Activated naive CD4-positive, alpha-beta T cell treated with anti-CD3 and anti-CD28 coated beads, Interleukin-2, amount 10 ng/mL, durations not matched to agents 7 days and 5 days (primary cell): ENCODE results near the gene PIR.
A peak's percentile ranks its signal among the peaks of the same experiment; 100 is the strongest.

Experiments
- CTCF ChIA-PET: fragments of 350-600 bp; sonication (Branson Sonifier 250); formaldehyde crosslinking; loops from one replicate; lab custom pipeline; 2021; ENCODE audit warnings: antibody characterized with exemption; lab: Charles Lee
- DNase-seq: peaks from one replicate; pipeline ENCODE4 v3.0.0-alpha.2; 2020
- H3K27ac Mint-ChIP-seq: one replicate; pipeline ENCODE4 v1.8.0; 2021; ENCODE audit warnings: mild to moderate bottlenecking, moderate library complexity, mixed read lengths
- H3K27me3 Mint-ChIP-seq: one replicate; pipeline ENCODE4 v1.8.0; 2021; ENCODE audit warnings: mild to moderate bottlenecking, mixed read lengths
- H3K36me3 Mint-ChIP-seq: one replicate; pipeline ENCODE4 v1.8.0; 2021; ENCODE audit warnings: mixed read lengths
- H3K4me1 Mint-ChIP-seq: one replicate; pipeline ENCODE4 v1.8.0; 2021; ENCODE audit warnings: mixed read lengths
- H3K4me3 Mint-ChIP-seq: one replicate; pipeline ENCODE4 v1.8.0; 2021; ENCODE audit warnings: mild to moderate bottlenecking, moderate library complexity, mixed read lengths
- H3K9me3 Mint-ChIP-seq: one replicate; pipeline ENCODE4 v1.8.0; 2021; ENCODE audit warnings: mixed read lengths

PIR gene

GRCh38 chrX:15384304-15384703 is 108.8 kb downstream of the PIR start, which contains the start of gene VEGFD:
Gene VEGFD (minus strand): TSS chrX:15384413. CDS start chrX:15383946, 467 bp downstream.
- no peak for DNase-seq
- Mint-ChIP-seq H3K36me3 (no peaks in the 10 kb centered on the region), H3K27ac (no peak within 1 kb of the TSS), H3K4me3 (no peak within 1 kb of the TSS), H3K9me3 (no peaks in the 10 kb centered on the region), H3K4me1 (no peaks in the 10 kb centered on the region), H3K27me3 (no peaks in the 10 kb centered on the region)
- CTCF ChIA-PET = no interaction called here

GRCh38 chrX:15382813-15383212 is 110.3 kb downstream of the PIR start:
- no peak overlapping the region for H3K27ac Mint-ChIP-seq
- no peaks in the 10 kb centered on the region for H3K9me3 Mint-ChIP-seq
- no peak for DNase-seq
- no peaks in the 10 kb centered on the region for H3K4me1 Mint-ChIP-seq
- H3K27me3 Mint-ChIP-seq = no peaks in the 10 kb centered on the region
- no peak overlapping the region for H3K4me3 Mint-ChIP-seq
- H3K36me3 Mint-ChIP-seq = no peaks in the 10 kb centered on the region
- CTCF ChIA-PET = no interaction called here

- no peak for DNase-seq
- Mint-ChIP-seq H3K36me3 (no peaks in the 10 kb centered on the region), H3K9me3 (no peaks in the 10 kb centered on the region), H3K4me3 (no peak overlapping the region), H3K27me3 (peaks cover 4% of the 10 kb centered on the region), H3K27ac (no peak overlapping the region), H3K4me1 (no peaks in the 10 kb centered on the region)
- CTCF ChIA-PET = no interaction called here
Observed at GRCh38 chrX:15376956-15377355, 116.2 kb downstream of the PIR start.

GRCh38 chrX:15373976-15374375 is 119.2 kb downstream of the PIR start:
- Mint-ChIP-seq H3K36me3 (no peaks in the 10 kb centered on the region), H3K27ac (no peak overlapping the region), H3K9me3 (no peaks in the 10 kb centered on the region), H3K27me3 (peaks cover 8% of the 10 kb centered on the region), H3K4me3 (no peak overlapping the region), H3K4me1 (no peaks in the 10 kb centered on the region)
- no peak for DNase-seq
- CTCF ChIA-PET = no interaction called here

- peaks cover 17% of the 10 kb centered on the region for H3K27me3 Mint-ChIP-seq
Observed at GRCh38 chrX:15366506-15367352, 126.4 kb downstream of the PIR start.

GRCh38 chrX:15359701-15360100 is 133.4 kb downstream of the PIR start:
- CTCF ChIA-PET = no interaction called here
- DNase-seq = no peak
- Mint-ChIP-seq H3K36me3 (no peaks in the 10 kb centered on the region), H3K9me3 (no peaks in the 10 kb centered on the region), H3K27me3 (no peaks in the 10 kb centered on the region), H3K4me1 (no peaks in the 10 kb centered on the region), H3K27ac (peak overlapping the region; percentile 33), H3K4me3 (no peak overlapping the region)

More at GRCh38 chrX:15366506-15367352, 126.4 kb downstream of the PIR start:
- no peak overlapping the region for H3K27ac Mint-ChIP-seq
- H3K4me3 Mint-ChIP-seq = no peak overlapping the region
- H3K9me3 Mint-ChIP-seq = no peaks in the 10 kb centered on the region
- CTCF ChIA-PET = no interaction called here
- no peak for DNase-seq
- no peaks in the 10 kb centered on the region for H3K36me3 Mint-ChIP-seq
- no peaks in the 10 kb centered on the region for H3K4me1 Mint-ChIP-seq

- no peaks in the 10 kb centered on the region for H3K36me3 Mint-ChIP-seq
- no peak for DNase-seq
- H3K9me3 Mint-ChIP-seq = no peaks in the 10 kb centered on the region
- H3K27ac Mint-ChIP-seq = no peak overlapping the region
- no peaks in the 10 kb centered on the region for H3K27me3 Mint-ChIP-seq
- H3K4me3 Mint-ChIP-seq = no peak overlapping the region
- no peaks in the 10 kb centered on the region for H3K4me1 Mint-ChIP-seq
- CTCF ChIA-PET = no interaction called here
Observed at GRCh38 chrX:15358533-15358932, 134.6 kb downstream of the PIR start.

GRCh38 chrX:15356444-15356843 is 136.7 kb downstream of the PIR start:
- H3K4me1 Mint-ChIP-seq = no peaks in the 10 kb centered on the region
- no peaks in the 10 kb centered on the region for H3K9me3 Mint-ChIP-seq
- H3K4me3 Mint-ChIP-seq = no peak overlapping the region
- no peak overlapping the region for H3K27ac Mint-ChIP-seq
- H3K27me3 Mint-ChIP-seq = no peaks in the 10 kb centered on the region
- no peak for DNase-seq
- H3K36me3 Mint-ChIP-seq = no peaks in the 10 kb centered on the region
- CTCF ChIA-PET = no interaction called here

- CTCF ChIA-PET = interaction anchor here (2.0 kb wide), 1 partner anchor 11 kb away, joined by 5 read pairs; no protein-coding TSS in a partner anchor
- H3K9me3 Mint-ChIP-seq = no peaks in the 10 kb centered on the region
Observed at GRCh38 chrX:15350329-15350996, 142.7 kb downstream of the PIR start.

GRCh38 chrX:15349046-15349445 is 144.1 kb downstream of the PIR start:
- Mint-ChIP-seq H3K27ac (no peak overlapping the region), H3K36me3 (no peaks in the 10 kb centered on the region), H3K4me3 (no peak overlapping the region), H3K4me1 (no peaks in the 10 kb centered on the region), H3K9me3 (no peaks in the 10 kb centered on the region), H3K27me3 (no peaks in the 10 kb centered on the region)
- peak; percentile 20 for DNase-seq
- CTCF ChIA-PET = interaction anchor here (0.7 to 2.0 kb wide), 4 partner anchors 10 to 119 kb away, joined by 5 to 7 read pairs (median 5); no protein-coding TSS in a partner anchor

More at GRCh38 chrX:15350329-15350996, 142.7 kb downstream of the PIR start:
- no peak overlapping the region for H3K27ac Mint-ChIP-seq
- no peaks in the 10 kb centered on the region for H3K4me1 Mint-ChIP-seq
- no peak for DNase-seq
- no peaks in the 10 kb centered on the region for H3K36me3 Mint-ChIP-seq
- no peaks in the 10 kb centered on the region for H3K27me3 Mint-ChIP-seq
- no peak overlapping the region for H3K4me3 Mint-ChIP-seq

GRCh38 chrX:15345976-15346375 is 147.2 kb downstream of the PIR start:
- no peak overlapping the region for H3K4me3 Mint-ChIP-seq
- DNase-seq = no peak
- H3K4me1 Mint-ChIP-seq = no peaks in the 10 kb centered on the region
- H3K27ac Mint-ChIP-seq = no peak overlapping the region
- H3K27me3 Mint-ChIP-seq = peaks cover 8% of the 10 kb centered on the region
- CTCF ChIA-PET = interaction anchor here (1.2 kb wide), 1 partner anchor 45 kb away, joined by 3 read pairs; no protein-coding TSS in a partner anchor
- no peaks in the 10 kb centered on the region for H3K36me3 Mint-ChIP-seq
- H3K9me3 Mint-ChIP-seq = no peaks in the 10 kb centered on the region

GRCh38 chrX:15344106-15344505 is 149.0 kb downstream of the PIR start:
- H3K9me3 Mint-ChIP-seq = no peaks in the 10 kb centered on the region

GRCh38 chrX:15343075-15343476 is 150.1 kb downstream of the PIR start:
- Mint-ChIP-seq H3K36me3 (no peaks in the 10 kb centered on the region), H3K4me3 (no peak overlapping the region), H3K4me1 (no peaks in the 10 kb centered on the region), H3K9me3 (no peaks in the 10 kb centered on the region), H3K27ac (no peak overlapping the region), H3K27me3 (peaks cover 9% of the 10 kb centered on the region)
- CTCF ChIA-PET = no interaction called here
- DNase-seq = no peak

More at GRCh38 chrX:15344106-15344505, 149.0 kb downstream of the PIR start:
- no peak overlapping the region for H3K4me3 Mint-ChIP-seq
- no peaks in the 10 kb centered on the region for H3K4me1 Mint-ChIP-seq
- peaks cover 9% of the 10 kb centered on the region for H3K27me3 Mint-ChIP-seq
- no peak for DNase-seq
- H3K27ac Mint-ChIP-seq = no peak overlapping the region
- no peaks in the 10 kb centered on the region for H3K36me3 Mint-ChIP-seq
- CTCF ChIA-PET = no interaction called here

GRCh38 chrX:15340867-15341266 is 152.3 kb downstream of the PIR start:
- CTCF ChIA-PET = no interaction called here
- no peaks in the 10 kb centered on the region for H3K9me3 Mint-ChIP-seq
- H3K4me3 Mint-ChIP-seq = no peak overlapping the region
- H3K36me3 Mint-ChIP-seq = no peaks in the 10 kb centered on the region
- peaks cover 7% of the 10 kb centered on the region for H3K4me1 Mint-ChIP-seq
- DNase-seq = no peak
- H3K27me3 Mint-ChIP-seq = peaks cover 9% of the 10 kb centered on the region
- H3K27ac Mint-ChIP-seq = no peak overlapping the region
